Chondrocyte (in vitro differentiated cells): ENCODE results near the gene C6orf132. TPM values are rescaled to one million over a fixed set of nuclear protein-coding genes. Genes with fewer than 3 reads are reported as not detected.
"Not testable (repeated sequence)": the region's sequence is repeated elsewhere in the genome, so short reads cannot be mapped to it uniquely, and the experiment has no call there.

Experiments
- DNase-seq: peaks from one replicate; pipeline ENCODE4 v3.0.0; 2021; ENCODE audit warnings: mixed read lengths, low spot score
- H3K27ac Mint-ChIP-seq: one replicate; pipeline ENCODE4 v1.8.0; 2021; ENCODE audit warnings: mild to moderate bottlenecking, moderate library complexity, mixed read lengths; ENCODE audit not compliant: unreplicated experiment
- H3K27me3 Mint-ChIP-seq: 2 replicates; pipeline ENCODE4 v1.8.0; 2021; ENCODE audit warnings: low read depth, mixed read lengths
- H3K36me3 Mint-ChIP-seq: 2 replicates; pipeline ENCODE4 v1.8.0; 2021; ENCODE audit warnings: low read depth, mixed read lengths
- H3K4me1 Mint-ChIP-seq: 2 replicates; pipeline ENCODE4 v1.8.0; 2021; ENCODE audit warnings: low read depth, mild to moderate bottlenecking, mixed read lengths
- H3K4me3 Mint-ChIP-seq: one replicate; pipeline ENCODE4 v1.8.0; 2021; ENCODE audit warnings: mild to moderate bottlenecking, moderate library complexity, mixed read lengths; ENCODE audit not compliant: unreplicated experiment
- H3K9me3 Mint-ChIP-seq: 2 replicates; pipeline ENCODE4 v1.8.0; 2021; ENCODE audit warnings: low read depth, mixed read lengths
- total RNA-seq: library from RNA; stranded (reverse); gene quantifications from 3 replicates; pipeline ENCODE4 v1.2.1, GENCODE V29; 2021
- TF ChIP-seq, protein P1 (sequence below): fragments of 200-600 bp; sonication (generic); IDR thresholded peaks from 2 replicates; pipeline ENCODE4 v1.5.0; 2021; ENCODE audit warnings: antibody characterized with exemption, mild to moderate bottlenecking, moderate library complexity

Gene C6orf132
- total RNA-seq, 1 donor from 2014 or later = 5.8 TPM

DNA sequence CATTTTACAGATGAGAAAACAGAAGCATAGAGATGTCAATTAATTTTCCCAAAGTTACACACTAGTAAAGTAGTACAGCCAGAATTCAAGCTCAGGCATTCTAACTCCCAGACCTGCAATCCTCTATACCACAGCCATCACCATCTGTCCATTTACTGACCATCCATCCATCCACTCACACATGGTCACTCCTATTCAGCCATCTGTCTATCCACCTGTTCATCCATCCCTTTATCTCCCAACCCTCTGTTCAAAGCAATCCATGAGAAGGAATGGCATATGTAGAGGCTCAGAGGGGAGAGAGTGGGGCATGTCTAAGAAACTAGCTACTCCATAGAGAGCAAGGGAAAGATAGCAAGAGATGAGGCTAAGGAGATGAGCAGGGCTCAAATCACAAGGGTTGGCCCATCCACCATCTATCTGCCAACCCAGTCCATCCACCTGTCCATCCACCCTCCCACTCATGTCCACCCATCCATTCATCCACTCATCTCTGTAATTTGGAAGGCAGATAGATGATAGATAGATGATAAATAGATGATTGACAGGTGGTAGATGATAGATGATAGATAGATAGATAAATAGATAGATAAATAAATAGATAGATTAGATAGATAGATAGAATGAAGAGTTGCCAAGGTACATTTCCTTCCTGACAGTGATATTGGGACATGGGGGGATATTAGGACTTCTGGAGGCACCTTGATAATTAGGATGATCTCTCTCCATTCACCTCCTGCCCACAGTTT lies 12.2 kb upstream of the C6orf132 start:
- Mint-ChIP-seq H3K27me3 (peaks cover 8% of the 10 kb centered on the region), H3K4me3 (no peak overlapping the region), H3K36me3 (no peaks in the 10 kb centered on the region), H3K27ac (no peak overlapping the region), H3K4me1 (peaks cover 2% of the 10 kb centered on the region), H3K9me3 (no peaks in the 10 kb centered on the region)
- TF ChIP-seq, protein P1, sequence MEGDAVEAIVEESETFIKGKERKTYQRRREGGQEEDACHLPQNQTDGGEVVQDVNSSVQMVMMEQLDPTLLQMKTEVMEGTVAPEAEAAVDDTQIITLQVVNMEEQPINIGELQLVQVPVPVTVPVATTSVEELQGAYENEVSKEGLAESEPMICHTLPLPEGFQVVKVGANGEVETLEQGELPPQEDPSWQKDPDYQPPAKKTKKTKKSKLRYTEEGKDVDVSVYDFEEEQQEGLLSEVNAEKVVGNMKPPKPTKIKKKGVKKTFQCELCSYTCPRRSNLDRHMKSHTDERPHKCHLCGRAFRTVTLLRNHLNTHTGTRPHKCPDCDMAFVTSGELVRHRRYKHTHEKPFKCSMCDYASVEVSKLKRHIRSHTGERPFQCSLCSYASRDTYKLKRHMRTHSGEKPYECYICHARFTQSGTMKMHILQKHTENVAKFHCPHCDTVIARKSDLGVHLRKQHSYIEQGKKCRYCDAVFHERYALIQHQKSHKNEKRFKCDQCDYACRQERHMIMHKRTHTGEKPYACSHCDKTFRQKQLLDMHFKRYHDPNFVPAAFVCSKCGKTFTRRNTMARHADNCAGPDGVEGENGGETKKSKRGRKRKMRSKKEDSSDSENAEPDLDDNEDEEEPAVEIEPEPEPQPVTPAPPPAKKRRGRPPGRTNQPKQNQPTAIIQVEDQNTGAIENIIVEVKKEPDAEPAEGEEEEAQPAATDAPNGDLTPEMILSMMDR = no peak
- DNase-seq = no peak

GRCh38 chr6:42153921-42154320 lies 11.5 kb upstream of the C6orf132 start:
- Mint-ChIP-seq H3K27ac (no peak overlapping the region), H3K27me3 (peaks cover 8% of the 10 kb centered on the region)

DNA sequence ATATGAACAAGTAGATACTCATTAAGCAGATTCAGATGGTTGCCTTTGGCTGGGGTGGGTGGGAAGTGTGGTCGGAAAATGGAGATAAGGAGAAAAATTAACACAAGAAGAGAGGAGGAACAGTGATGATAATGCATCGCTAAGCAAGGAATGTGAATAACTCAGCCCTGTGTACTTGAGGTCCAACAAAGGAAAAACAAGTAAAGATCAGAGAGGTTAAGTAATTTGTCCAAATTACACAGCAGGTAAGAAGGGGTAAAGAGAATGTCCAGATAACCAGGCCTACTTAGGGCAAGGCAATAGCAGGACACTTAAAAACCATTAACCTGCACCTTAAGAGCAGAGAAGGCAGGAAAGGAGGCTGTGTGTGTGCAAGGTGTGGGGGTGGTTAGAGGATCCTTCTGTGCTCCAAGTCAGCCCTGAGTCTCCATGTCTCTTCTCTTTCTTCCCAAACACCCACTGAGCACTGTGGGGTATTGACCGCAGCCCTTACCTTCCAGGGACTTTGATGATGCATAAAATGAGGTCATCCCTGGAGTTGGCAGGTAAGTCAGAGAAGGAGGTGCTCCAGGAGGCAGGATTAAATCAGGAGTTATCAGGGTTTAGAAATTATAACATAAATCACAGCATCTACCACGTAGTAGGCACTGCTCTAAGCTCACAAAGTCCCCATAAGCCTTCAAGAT lies 10.3 kb upstream of the C6orf132 start:
- not testable (repeated sequence) for H3K4me3 Mint-ChIP-seq, H3K36me3 Mint-ChIP-seq, H3K4me1 Mint-ChIP-seq, DNase-seq, H3K27me3 Mint-ChIP-seq, H3K9me3 Mint-ChIP-seq, H3K27ac Mint-ChIP-seq

More at GRCh38 chr6:42153921-42154320, 11.5 kb upstream of the C6orf132 start:
- Mint-ChIP-seq H3K4me1 (peaks cover 2% of the 10 kb centered on the region), H3K36me3 (no peaks in the 10 kb centered on the region), H3K4me3 (no peak overlapping the region), H3K9me3 (no peaks in the 10 kb centered on the region)
- TF ChIP-seq, protein P1 = no peak
- DNase-seq = no peak

- no peak for DNase-seq
- TF ChIP-seq, protein P1 = no peak
- peaks cover 8% of the 10 kb centered on the region for H3K27me3 Mint-ChIP-seq
- H3K36me3 Mint-ChIP-seq = no peaks in the 10 kb centered on the region
- no peaks in the 10 kb centered on the region for H3K9me3 Mint-ChIP-seq
- no peak overlapping the region for H3K4me3 Mint-ChIP-seq
- H3K27ac Mint-ChIP-seq = no peak overlapping the region
- no peaks in the 10 kb centered on the region for H3K4me1 Mint-ChIP-seq
Observed at GRCh38 chr6:42152024-42152423, 9.6 kb upstream of the C6orf132 start.

DNA sequence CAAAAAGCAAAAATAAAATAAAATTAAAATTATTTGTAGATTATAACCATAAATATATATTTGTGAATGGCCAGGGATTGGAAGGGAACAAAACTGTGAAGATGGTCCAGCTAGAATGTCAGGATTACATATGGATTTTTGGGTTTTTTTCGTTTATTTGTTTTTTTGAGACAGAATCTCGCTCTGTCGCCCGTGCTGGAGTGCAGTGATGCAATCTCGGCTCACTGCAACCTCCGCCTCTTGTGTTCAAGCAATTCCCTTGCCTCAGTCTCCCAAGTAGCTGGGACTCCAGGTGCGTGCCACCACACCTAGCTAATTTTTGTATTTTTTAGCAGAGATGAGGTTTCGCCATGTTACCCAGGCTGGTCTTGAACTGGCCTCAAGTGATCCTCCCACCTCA lies 7.8 kb upstream of the C6orf132 start:
- Mint-ChIP-seq H3K36me3 (no peaks in the 10 kb centered on the region), H3K9me3 (no peaks in the 10 kb centered on the region), H3K27ac (no peak overlapping the region), H3K4me1 (no peaks in the 10 kb centered on the region), H3K27me3 (peaks cover 9% of the 10 kb centered on the region), H3K4me3 (no peak overlapping the region)
- TF ChIP-seq, protein P1 = no peak
- no peak for DNase-seq
